ENCODE data around the gene SPAG17. TPM values are rescaled to one million over a fixed set of nuclear protein-coding genes. Genes with fewer than 3 reads are reported as not detected.

SPAG17 gene
- polyA plus RNA-seq, 1 of the 3 experiments (the other 2 are of a cell fraction) = not detected

DNA sequence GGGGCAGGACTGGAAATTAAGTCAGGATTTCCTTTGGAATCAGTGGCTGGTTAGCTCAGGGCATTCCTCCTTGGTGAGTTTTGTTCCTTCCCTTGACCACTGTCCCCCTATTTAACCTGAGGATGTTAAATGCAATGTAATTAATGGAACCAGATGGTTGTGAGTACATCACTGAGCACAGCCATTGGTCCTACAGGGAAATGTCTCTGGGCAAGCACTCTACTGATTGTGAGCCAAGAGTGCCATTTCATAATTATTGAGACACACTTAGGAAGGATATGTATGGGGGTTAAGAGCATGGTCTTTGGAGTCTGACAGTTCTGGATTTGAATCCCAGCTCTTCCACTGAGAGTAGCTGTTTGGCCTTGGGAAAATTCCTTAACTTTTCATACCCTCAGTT, 74.4 kb downstream of the SPAG17 start:
- no peaks in the 10 kb centered on the region for H3K79me2 ChIP-seq (ENCODE audit: insufficient read depth)
- H3K9me3 ChIP-seq = no peaks in the 10 kb centered on the region
- DNase-seq = no peak
- H3K9ac ChIP-seq = no peak overlapping the region
- no peaks in the 10 kb centered on the region for H3K27me3 ChIP-seq (ENCODE audit: insufficient read depth)
- H3K9me2 ChIP-seq = no peaks in the 10 kb centered on the region
- H3K27ac ChIP-seq (ENCODE audit: low read depth in 2 of 2, low read length in 1 of 2) = no peak overlapping the region
- H3K4me3 ChIP-seq (ENCODE audit: low read depth in 2 of 2, low read length in 1 of 2) = no peak overlapping the region
- H3K36me3 ChIP-seq (replicated peaks in 1 of 2; ENCODE audit: control insufficient read depth in 1 of 2, insufficient read depth in 2 of 2, low read length in 1 of 2) = no peaks in the 10 kb centered on the region
- POLR2A ChIA-PET = no interaction called here
- no peak for TF ChIP-seq JUND (IDR thresholded peaks at IDR 0.05)
- no peak for TF ChIP-seq EP300 (IDR thresholded peaks at IDR 0.05; ENCODE audit: borderline replicate concordance in 1 of 2, low read depth in 1 of 2, low read length in 1 of 2)
- TF ChIP-seq YY1 (IDR thresholded peaks at IDR 0.05; ENCODE audit: low read depth) = no peak
- TF ChIP-seq USF2 (IDR thresholded peaks at IDR 0.05; ENCODE audit: borderline replicate concordance, low read depth, low read length) = no peak
- no peak for TF ChIP-seq FOXM1 (IDR thresholded peaks at IDR 0.05; ENCODE audit: low read depth)
- no peak for TF ChIP-seq FOSL2 (IDR thresholded peaks at IDR 0.05; ENCODE audit: borderline replicate concordance, low read depth)
- no peak for TF ChIP-seq NRF1 (IDR thresholded peaks at IDR 0.05; ENCODE audit: low read depth, low read length)
- TF ChIP-seq ELF1 (IDR thresholded peaks at IDR 0.05) = no peak
- TF ChIP-seq FOXJ3 (CRISPR knock-in tag; IDR thresholded peaks at IDR 0.05) = no peak
- TF ChIP-seq TCF12 (IDR thresholded peaks at IDR 0.05) = no peak
- TF ChIP-seq GATA2 (CRISPR knock-in tag; IDR thresholded peaks at IDR 0.05) = no peak
- TF ChIP-seq RFX5 (IDR thresholded peaks at IDR 0.05; ENCODE audit: low read length) = no peak
- TF ChIP-seq, protein P1, sequence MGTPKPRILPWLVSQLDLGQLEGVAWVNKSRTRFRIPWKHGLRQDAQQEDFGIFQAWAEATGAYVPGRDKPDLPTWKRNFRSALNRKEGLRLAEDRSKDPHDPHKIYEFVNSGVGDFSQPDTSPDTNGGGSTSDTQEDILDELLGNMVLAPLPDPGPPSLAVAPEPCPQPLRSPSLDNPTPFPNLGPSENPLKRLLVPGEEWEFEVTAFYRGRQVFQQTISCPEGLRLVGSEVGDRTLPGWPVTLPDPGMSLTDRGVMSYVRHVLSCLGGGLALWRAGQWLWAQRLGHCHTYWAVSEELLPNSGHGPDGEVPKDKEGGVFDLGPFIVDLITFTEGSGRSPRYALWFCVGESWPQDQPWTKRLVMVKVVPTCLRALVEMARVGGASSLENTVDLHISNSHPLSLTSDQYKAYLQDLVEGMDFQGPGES (IDR thresholded peaks at IDR 0.05; ENCODE audit: low read depth, low read length) = no peak
- no peak overlapping the region for H3K4me2 ChIP-seq
- no peaks in the 10 kb centered on the region for H3F3A ChIP-seq (replicated peaks; ENCODE audit: insufficient read depth)
- no peaks in the 10 kb centered on the region for H4K20me1 ChIP-seq (ENCODE audit: insufficient read depth)
- no peaks in the 10 kb centered on the region for H3K4me1 ChIP-seq (ENCODE audit: control insufficient read depth in 1 of 2, insufficient read depth in 2 of 2, low read depth in 1 of 2, low read length in 1 of 2)
- H2AFZ ChIP-seq (ENCODE audit: low read depth) = no peak overlapping the region
- CTCF ChIA-PET = interaction anchor here (0.6 to 1.6 kb wide), 3 partner anchors 8 to 420 kb away, joined by 3 read pairs; no protein-coding TSS in a partner anchor

DNA sequence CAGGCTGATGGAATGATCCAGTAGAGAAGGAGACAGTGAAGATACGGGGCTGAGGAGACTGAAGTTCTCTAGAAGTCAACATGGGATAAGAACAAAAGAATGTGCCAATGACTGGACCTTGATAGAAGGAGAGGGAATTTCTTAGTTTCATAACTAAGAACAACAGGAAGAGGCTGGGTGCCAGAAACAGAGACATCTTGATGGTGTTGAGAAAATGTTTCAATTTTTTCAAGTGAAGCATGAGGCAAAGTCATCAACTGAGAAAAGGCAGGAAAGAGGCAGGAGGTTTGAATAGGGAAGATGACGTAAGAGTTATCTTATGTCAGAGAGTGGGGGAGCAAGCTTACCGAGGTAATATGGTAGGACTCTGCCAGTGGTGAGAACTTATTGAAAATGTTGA, 80.1 kb downstream of the SPAG17 start:
- H3F3A ChIP-seq (replicated peaks; ENCODE audit: insufficient read depth) = no peaks in the 10 kb centered on the region
- H4K20me1 ChIP-seq (ENCODE audit: insufficient read depth) = no peaks in the 10 kb centered on the region
- ChIA-PET POLR2A (no interaction called here), CTCF (interaction anchor here (0.7 kb wide), 1 partner anchor 59 kb away, joined by 3 read pairs; no protein-coding TSS in a partner anchor)
- no peak overlapping the region for H3K9ac ChIP-seq
- no peak overlapping the region for H3K4me2 ChIP-seq
- no peak for DNase-seq
- H3K4me3 ChIP-seq (ENCODE audit: low read depth in 2 of 2, low read length in 1 of 2) = no peak overlapping the region
- 28% methylated on average over 3 of the region's 3 CpGs for WGBS (ENCODE audit: low lambda C conversion rate)
- TF ChIP-seq EP300 (IDR thresholded peaks at IDR 0.05; ENCODE audit: borderline replicate concordance in 1 of 2, low read depth in 1 of 2, low read length in 1 of 2) (no peak), MEF2A (IDR thresholded peaks at IDR 0.05; ENCODE audit: borderline replicate concordance, low read depth) (no peak), POLR2AphosphoS5 (IDR thresholded peaks at IDR 0.05; ENCODE audit: low read depth, low read length) (no peak)
- TF ChIP-seq, protein P1 (IDR thresholded peaks at IDR 0.05; ENCODE audit: low read depth, low read length) = no peak
- TF ChIP-seq, protein P2, sequence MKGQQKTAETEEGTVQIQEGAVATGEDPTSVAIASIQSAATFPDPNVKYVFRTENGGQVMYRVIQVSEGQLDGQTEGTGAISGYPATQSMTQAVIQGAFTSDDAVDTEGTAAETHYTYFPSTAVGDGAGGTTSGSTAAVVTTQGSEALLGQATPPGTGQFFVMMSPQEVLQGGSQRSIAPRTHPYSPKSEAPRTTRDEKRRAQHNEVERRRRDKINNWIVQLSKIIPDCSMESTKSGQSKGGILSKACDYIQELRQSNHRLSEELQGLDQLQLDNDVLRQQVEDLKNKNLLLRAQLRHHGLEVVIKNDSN (IDR thresholded peaks at IDR 0.05; ENCODE audit: borderline replicate concordance, low read depth) = no peak
- no peak overlapping the region for H3K27ac ChIP-seq (ENCODE audit: low read depth in 2 of 2, low read length in 1 of 2)
- no peaks in the 10 kb centered on the region for H3K9me2 ChIP-seq
- H3K27me3 ChIP-seq (ENCODE audit: insufficient read depth) = peaks cover 4% of the 10 kb centered on the region; the same call in 1 of the 2 replicates
- no peaks in the 10 kb centered on the region for H3K79me2 ChIP-seq (ENCODE audit: insufficient read depth)
- no peaks in the 10 kb centered on the region for H3K4me1 ChIP-seq (ENCODE audit: control insufficient read depth in 1 of 2, insufficient read depth in 2 of 2, low read depth in 1 of 2, low read length in 1 of 2)
- no peaks in the 10 kb centered on the region for H3K36me3 ChIP-seq (replicated peaks in 1 of 2; ENCODE audit: control insufficient read depth in 1 of 2, insufficient read depth in 2 of 2, low read length in 1 of 2)
- no peak overlapping the region for H2AFZ ChIP-seq (ENCODE audit: low read depth)
- H3K9me3 ChIP-seq = no peaks in the 10 kb centered on the region
